Activated CD4-positive, alpha-beta T cell treated with anti-CD3 and anti-CD28 coated beads, Interleukin-2, amount 50 U/mL, for 24 hours (primary cell): Measurements from ENCODE around the gene PHF2.
"Not testable (repeated sequence)": the region's sequence is repeated elsewhere in the genome, so short reads cannot be mapped to it uniquely, and the experiment has no call there.

ENCODE experiments used
- DNase-seq, 2 donors: peaks; one replicate each; pipeline ENCODE4 v3.0.0-alpha.2; 2020; ENCODE audit warnings: low read depth in 1 of 2, low spot score in 1 of 2

The PHF2 gene

DNA sequence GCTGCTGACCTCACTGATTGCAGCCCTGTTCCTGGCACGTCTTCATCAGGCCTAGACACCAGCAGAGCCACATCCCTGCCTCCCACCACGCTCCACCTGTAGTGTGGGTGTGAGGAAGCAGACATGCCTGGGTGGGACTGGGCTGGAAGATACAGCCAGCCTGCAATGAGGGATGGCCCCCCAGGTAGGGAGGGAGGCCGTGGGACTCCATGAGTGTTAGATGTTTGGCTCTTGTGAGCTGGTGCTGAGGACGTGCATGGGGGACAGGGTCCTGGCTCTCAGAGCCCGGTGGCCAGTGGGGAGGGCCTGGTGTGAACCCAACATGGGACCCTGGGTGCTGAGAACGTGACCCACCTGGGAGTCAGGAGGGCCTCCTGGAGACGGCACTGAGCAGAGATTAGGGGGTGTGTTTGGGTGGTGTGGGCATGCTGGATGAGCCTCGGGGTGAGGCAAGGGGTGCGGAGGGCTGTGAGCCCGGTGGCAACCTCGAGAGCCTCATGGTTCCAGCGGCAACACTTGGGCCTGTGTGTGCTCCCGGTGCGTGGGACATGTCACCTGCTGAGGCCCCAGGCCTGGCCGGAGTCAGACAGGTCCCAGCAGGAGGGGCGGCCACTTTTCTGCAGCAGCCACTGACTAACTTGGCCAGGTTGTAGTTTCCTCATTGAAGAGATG is 87.6 kb downstream of the PHF2 start:
- DNase-seq: no peak

DNA sequence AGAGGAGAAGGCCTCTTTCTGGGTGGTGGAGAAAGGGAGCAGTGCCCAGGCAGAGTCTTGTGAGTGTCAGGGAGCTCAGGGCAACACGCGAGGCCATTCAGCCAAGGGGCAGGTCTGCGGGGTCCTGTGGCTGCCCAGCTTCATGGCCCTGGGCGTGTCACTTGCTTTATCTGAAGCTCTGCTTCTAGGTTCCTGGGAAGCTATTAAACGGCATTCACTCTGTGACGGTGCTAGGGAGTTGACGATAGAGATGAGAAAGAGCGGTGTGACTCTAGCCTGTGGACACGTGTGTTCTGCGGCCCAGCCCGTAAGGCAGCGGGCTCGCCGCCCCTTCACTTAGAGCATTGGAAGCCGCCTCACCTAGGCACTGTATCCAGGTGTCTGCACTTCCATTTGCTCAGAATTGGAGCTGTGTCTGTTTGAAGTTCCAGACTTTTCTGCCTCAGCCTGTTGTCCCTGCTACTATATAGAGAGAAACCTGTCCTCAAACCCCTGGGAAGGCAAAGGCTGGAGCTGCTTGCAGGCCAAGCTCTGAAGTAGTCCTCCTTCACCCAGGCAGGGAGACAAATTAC is 88.3 kb downstream of the PHF2 start:
- DNase-seq: no peak

DNA sequence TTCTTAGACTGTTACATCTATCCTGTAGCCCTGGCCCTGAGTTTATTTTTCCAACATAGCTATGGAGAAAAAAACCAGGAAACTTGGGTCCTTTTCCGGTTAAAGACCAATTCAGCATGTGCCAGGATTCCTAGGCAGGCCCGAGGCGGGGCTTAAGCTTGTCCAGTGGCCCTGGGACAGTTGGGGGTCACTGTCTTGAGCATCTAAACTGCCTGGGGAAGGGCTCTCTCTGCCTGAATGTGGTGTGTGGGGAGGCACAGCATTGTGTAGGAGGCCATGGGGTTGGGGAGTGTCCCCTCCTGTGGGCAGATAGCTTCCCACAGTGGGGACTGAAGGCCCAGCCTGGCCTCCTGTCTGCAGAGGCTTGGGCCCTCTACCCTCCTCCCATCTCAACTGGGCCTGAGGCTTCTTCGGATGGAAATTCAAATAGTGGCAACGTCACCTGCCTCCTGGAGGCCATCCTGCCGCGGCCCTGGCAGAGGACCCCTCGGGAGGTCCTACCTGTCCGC is 88.8 kb downstream of the PHF2 start:
- DNase-seq: no peak

DNA sequence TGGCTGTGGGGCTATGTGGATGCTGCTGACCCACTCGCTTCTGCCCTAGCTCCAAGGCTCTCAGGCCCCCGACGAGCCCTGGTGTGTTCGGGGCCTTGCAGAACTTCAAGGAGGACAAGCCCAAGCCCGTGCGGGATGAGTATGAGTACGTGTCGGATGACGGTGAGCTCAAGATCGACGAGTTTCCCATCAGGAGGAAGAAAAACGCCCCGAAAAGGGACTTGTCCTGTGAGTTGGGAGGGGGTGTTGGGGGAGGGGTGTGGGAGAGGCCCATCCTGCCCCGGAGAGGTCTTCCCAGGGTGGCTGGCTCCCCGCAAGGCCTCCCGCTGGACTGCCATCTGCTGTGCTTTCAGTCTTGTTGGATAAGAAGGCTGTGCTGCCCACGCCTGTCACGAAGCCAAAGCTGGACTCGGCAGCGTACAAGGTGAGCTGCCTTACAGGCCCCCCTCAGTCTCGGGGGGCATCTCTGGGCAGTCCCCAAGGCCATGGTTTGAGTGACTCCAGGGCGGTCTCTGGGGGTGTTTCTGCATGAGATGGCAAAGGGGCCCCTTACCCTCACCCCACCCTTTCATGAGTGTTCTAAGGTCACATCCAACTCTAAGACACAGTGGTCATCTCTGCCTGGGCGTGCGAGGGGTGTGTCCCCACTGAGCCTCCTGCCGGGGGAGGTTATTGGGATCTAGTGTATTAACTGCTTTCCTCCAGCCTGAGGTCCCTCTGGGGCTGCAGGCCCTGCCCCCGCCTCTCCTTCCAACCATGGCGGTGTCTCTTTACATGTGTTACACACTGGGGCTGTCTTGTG is 89.5 kb downstream of the PHF2 start:
- DNase-seq: no peak

DNA sequence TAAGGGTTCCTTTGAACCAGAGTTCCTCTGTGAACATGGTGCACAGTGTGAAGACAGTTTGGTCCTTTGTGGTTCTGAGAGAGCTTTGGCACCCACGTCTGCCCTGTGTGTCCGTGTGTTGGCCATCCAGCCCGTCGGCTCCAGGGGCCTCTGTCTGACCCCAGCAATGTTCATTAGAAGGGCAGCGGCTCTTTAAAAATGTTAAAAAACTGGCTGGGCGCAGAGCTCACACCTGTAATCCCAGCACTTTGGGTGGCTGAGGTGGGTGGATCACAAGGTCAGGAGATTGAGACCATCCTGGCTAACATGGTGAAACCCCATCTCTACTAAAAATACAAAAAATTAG is 90.0 kb downstream of the PHF2 start:
- DNase-seq: not testable (repeated sequence)

DNA sequence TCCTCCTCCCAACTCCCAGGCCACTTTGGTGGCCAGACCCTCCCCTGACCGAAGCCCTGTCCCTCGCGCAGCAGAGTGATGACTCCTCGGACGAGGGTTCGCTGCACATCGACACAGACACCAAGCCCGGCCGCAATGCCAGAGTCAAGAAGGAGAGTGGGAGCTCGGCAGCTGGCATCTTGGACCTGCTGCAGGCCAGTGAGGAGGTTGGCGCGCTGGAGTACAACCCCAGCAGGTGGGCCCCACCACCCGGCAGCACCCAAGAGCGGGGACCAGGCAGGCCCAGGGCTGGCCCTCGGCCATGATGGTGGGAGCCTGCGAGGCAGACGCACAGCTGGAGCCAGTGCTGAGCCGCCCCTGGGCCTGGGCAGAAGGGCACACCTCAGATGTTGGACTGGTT is 90.6 kb downstream of the PHF2 start:
- DNase-seq: no peak

DNA sequence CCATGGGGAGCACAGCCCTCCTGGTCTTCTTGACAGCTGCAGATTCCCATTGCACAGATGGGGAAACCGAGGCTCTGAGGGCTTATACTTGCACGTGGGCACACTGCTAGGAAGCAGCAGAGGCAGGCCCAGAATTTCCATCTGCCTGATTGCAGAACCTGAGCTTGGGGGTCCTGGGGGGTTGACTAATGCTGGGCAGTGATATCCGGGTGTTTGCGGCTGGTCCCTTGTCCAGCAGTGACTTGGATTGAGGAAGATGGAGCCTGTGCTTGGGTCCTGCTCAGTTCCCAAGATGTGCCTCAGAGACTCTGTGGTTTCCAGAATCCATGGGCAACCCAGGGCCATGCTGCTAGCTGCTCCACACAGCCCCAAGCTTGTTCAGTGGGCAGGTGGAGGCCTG is 91.2 kb downstream of the PHF2 start:
- DNase-seq: no peak

DNA sequence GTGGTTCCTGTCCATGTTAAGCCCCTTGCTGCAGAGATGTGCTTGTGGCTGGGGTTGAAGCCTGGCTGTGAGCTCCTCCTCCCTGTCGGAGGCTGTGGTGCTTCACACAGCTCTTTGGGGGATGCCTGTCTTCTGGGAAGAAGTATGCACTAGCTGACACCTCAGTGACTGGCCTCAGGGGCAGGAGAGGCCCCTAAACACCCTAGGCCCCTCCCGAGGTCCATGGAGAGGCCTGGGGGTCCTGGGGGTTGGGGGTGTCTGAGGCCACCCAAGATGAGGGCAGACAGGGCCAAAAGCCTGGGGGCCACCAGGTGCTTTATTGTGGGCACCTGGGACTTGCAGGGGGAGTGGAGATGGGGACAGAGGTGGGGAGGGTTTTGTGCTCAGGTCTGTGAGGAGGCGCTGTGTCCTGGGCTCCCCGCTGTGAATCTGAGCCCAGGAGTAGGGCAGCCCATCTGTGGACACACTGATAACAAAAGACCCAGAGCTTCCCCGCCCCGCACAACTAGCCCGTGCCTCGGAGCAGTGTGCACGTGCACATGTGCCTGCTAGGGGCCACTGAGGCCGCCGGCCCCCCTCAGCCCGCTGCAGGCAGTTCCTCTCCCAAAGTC is 92.0 kb downstream of the PHF2 start:
- DNase-seq: no peak

DNA sequence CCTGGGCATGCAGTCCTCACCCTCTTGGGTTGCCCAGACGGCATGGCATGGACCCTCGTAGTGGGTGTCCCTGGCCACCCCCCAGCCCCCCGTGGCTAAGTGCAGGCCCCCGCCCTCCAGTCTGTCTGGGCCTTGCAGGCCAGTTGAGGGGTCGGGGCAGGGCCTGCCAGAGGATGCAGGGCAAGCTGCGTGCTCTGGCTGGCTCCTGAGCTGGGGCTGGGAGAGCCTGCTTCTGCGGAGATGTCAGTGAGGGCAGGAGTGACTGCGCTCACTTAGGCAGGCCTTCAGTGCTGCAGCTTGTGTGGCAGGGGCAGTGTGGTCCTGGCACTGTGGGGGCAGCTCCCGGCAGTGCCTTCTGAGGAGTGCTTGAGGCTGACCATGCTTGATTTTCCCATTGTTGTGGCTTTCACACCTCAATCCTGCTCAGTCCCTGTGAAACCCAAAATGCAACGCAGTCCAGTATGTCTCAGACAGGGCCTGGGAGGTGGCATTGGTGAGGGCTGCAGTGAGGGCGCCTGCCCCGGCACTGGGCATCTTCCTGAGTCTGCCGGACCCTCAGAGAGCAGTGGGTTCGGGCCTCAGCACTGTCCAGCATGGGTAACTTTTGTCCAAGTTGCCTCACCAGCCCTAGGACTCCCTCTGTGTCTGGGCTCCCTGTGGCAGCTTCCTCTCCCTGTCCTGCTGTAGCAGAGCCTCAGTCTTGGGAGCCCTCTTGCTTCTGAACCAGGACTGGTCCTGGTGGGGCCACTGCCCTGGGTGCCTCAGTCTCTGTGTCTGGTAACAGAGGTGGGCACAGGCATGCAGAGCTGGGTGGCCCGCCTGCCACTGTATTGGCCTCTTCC is 93.0 kb downstream of the PHF2 start:
- DNase-seq: no peak

DNA sequence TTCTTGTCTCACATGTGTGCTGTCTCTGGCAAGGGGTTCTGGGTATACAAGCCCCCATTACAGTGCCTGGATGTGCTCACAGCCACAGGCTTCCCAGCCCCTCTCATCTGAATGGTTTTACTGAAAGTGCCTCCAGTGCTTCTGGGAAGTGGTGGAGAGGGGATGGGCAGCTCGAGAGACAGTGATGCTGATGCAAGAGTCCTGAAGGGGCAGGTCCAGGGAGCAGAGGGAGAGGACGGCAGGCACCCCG is 93.5 kb downstream of the PHF2 start:
- no peak for DNase-seq

DNA sequence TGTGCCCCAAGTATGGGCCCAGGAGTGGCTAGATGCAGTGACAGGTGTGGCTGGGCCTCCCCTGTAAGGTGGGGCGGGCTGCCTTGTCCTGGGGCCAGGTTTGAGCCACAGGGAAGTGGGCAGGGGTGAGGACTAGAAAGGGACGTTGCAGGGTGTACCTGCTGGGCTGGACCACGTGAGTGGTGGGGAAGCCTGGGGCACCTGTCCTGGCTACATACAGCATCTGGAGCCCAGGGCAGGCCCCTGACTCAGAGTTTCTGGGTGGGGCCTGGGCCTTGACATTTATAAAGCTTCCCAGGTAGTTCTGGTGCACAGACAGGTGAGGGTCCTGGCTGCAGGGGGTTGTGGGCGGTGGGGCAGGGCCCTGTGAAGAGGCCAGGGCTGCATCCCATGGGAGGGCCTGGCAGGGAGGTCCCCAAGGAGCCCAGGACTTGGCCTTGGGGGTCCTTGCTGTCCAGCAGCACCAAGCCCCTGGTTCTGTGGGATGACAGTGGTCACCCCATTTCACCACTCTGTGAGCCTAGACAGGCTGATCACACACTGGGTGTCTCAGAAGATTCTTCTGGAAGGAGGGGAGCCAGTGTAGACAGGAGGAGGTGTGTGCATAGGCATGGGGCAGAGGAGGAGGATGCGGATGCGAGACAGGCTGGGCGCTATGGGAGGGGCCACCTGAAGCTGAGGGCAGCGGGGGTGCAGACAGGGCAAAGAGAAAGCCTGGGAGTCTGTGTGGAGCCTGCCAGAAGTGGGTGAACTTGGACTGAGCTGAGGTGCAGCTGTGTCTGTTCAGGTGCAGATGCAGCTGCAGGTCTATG is 94.0 kb downstream of the PHF2 start:
- no peak for DNase-seq

DNA sequence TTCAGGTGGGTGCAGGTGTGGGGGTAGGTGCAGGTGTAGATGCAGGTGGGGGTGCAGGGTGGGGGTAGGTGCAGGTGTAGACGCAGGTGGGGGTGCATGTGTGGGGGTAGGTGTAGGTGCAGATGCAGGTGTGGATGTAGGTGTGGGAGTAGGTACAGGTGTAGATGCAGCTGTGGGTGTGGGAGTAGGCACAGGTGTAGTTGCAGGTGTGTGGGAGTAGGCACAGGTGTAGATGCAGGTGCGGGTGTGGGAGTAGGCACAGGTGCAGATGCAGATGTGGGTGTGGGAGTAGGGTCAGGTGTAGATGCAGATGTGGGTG is 94.6 kb downstream of the PHF2 start:
- no peak for DNase-seq

DNA sequence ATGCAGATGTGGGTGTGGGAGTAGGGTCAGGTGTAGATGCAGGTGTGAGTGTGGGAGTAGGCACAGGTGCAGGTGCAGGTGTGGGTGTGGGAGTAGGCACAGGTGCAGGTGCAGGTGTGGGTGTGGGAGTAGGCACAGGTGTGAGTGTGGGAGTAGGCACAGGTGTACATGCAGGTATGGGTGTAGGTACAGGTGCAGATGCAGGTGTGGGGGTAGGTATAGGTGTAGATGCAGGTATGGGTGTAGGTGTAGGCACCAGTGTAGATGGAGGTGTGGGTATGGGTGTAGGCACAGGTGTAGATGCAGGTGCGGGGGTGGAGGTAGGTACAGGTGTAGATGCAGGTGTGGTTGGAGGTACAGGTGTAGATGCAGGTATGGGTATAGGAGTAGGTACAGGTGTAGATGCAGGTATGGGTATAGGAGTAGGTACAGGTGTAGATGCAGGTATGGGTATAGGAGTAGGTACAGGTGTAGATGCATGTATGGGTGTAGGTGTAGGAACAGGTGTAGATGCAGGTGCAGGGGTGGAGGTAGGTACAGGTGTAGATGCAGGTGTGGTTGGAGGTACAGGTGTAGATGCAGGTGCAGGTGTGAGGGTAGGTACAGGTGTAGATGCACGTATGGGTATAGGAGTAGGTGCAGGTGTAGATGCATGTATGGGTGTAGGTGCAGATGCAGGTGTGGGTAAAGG is 96.1 kb downstream of the PHF2 start:
- not testable (repeated sequence) for DNase-seq

DNA sequence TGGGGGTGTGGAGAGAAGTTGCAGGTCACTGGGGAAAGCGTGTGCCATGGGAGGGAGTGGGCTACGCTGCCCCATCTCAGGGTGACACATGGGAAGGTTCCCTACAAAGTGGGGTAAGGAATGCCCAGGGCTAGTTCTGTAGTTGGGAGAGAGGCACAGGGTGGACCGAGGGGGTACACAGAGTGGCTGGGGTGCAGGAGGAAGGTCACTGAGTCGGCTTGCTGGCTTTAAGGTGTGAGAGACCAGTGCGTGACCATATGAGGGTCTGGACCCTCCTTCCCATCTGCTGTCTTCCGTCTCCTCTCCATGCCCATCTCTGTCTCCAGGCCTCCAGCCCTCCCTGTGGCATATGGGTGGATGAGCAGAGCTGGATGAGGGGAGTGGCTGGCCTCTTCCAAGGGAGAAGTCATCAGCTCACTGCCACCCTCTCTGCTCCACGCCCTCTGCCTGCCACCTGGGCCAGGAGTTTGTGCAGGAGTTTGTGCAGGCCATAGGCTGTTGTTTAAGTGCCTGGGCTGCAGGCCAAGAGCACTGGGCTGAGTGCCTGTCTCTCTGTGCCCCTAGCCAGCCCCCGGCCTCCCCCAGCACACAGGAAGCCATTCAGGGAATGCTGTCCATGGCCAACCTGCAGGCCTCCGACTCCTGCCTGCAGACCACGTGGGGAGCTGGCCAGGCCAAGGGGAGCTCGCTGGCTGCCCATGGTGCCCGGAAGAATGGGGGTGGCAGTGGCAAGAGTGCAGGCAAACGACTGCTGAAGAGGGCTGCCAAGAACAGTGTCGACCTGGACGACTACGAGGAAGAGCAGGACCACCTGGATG is 96.8 kb downstream of the PHF2 start:
- DNase-seq: no peak

DNA sequence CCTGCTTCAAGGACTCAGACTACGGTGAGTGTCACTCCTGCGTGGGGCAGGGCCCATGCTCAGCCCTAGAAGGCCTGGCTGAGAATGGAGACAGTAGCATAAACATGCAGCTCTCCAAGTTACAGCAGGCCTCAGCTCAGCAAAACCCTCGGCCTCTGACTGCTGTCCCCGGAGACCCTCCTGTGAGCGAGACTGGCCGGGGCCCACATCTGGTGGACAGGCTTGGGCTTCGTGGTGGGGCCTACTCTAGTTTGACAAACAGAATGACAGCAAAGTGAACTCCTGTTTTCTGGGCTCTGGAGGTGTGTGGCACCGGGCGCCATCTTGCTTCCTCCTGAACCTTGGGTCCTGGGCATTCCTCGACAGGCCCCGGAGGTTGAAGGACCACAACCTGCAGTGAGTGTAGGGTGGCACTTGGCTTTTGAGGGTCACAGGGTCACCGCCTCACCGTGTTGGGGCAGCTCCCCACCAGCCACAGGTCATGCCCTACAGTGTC is 97.5 kb downstream of the PHF2 start:
- DNase-seq: no peak

DNA sequence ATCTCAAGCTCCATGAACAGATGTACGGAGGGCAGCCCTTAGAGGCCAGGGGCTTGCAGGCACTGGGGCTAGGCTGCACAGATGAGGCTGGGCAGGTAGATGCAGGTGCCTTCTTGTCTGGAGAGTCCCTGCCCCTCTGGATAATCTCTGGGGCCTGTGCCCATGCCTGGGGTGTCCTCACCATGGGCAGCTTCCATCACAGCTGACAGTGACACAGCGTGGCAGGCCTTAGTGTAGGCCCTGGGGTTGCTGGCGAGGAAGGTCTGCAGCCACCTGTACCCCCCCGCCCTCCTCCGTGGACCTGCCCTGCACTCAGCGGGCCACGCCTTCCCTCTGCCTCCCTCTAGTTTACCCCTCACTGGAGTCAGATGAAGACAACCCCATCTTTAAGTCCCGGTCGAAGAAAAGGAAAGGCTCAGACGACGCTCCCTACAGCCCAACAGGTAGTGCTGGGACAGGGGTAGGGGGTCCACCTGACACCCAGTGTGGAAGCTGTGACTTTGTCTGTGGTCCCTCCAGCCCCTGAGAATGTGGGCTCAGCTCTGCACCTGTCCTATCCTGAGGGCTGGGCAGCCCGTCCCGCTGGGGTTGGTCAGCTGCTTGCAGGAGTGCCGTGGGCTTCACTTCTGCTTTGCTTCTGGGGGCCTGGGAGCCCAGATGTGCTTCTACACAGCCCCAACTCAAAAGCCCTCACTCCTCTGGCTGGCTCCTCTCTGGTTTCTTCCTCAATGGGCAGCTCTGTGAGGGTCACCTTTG is 98.4 kb downstream of the PHF2 start:
- DNase-seq: no peak

DNA sequence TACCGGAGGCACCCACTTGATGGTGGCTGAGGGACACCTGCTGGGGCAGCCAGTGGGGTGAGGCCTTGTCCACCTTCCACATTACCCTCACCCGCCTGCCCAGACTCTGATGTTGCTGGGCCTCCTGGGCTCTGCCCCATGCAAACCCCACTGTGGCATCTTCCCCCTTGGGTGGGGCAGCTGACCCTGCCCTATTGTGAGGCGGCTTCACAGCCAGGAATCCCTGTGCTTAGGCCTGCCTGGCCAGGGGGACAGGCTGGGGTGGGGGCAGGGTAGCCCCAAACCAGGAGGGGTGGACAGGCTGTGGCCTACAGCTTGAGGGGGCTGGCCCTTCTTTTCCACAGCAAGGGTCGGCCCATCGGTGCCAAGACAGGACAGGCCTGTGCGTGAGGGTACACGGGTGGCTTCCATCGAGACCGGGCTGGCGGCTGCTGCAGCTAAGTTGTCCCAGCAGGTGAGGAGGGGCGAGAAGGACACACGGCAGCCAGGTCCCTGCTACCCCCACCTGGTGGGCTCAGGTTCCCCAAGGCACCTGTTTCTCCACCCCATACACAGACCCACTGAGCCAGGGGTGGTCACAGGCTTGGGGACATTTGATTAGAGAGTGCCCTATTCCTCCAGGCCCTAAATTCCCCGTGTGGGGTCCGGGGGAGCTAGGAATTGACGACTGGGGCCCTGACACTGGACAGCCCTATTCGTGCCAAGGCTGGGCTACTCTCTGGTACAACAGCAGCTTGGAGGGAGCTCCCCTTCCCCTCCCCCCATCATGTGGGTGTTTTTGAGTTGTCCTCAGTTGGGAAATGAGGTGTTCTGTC is 99.2 kb downstream of the PHF2 start:
- DNase-seq: no peak
